Lower lobe of right lung (tissue), 2 donors: ENCODE data around the gene CFAP46. TPM values are rescaled to one million over a fixed set of nuclear protein-coding genes. Genes with fewer than 3 reads are reported as not detected.

Experiments
- ATAC-seq, 2 donors: fragments of 200-7000 bp; cut with Tn5 transposase; one replicate each; pipeline ENCODE4 v1.9.1; 2020 to 2022; ENCODE audit warnings: mild to moderate bottlenecking in 2 of 2, moderate library complexity in 2 of 2
- DNase-seq: peaks from one replicate; pipeline ENCODE4 v3.0.0-alpha.2; 2020
- H3K27ac ChIP-seq: fragments of 200-600 bp; one replicate; pipeline ENCODE4 v1.8.0; 2022
- H3K27me3 ChIP-seq: fragments of 200-600 bp; one replicate; pipeline ENCODE4 v1.8.0; 2022; ENCODE audit warnings: low read depth
- H3K36me3 ChIP-seq: fragments of 200-600 bp; one replicate; pipeline ENCODE4 v1.8.0; 2022; ENCODE audit warnings: mild to moderate bottlenecking
- H3K4me1 ChIP-seq: fragments of 200-600 bp; one replicate; pipeline ENCODE4 v1.8.0; 2022
- H3K4me3 ChIP-seq: fragments of 200-600 bp; one replicate; pipeline ENCODE4 v1.8.0; 2022; ENCODE audit warnings: mild to moderate bottlenecking
- H3K9me3 ChIP-seq: fragments of 200-600 bp; one replicate; pipeline ENCODE4 v1.8.0; 2022
- CTCF ChIP-seq: fragments of 200-600 bp; IDR thresholded peaks from one replicate; pipeline ENCODE4 v1.8.0; 2022; ENCODE audit warnings: antibody characterized with exemption, mild to moderate bottlenecking
- intact Hi-C: fragments of 100-400 bp; cut with DNase I; formaldehyde crosslinking; loops from one replicate; pipeline ENCODE4 v1.11.0; 2022
- total RNA-seq: library from RNA; stranded (reverse); fragmentation: NEBNext Ultra II Directional; extraction: Animal tissue kit (Norgen Biotek cat#: 25700); gene quantifications from one replicate; pipeline ENCODE4 v1.2.1, GENCODE V29; 2021
- donor health status: DM: no; HTN: yes; CAD: no; lungs with severe emphysema.

The CFAP46 gene
- total RNA-seq, 1 donor from 2014 or later: 9.0 TPM

GRCh38 chr10:132988988-132989387 is 46.6 kb upstream of the CFAP46 start:
- Histone ChIP-seq H3K9me3 (no peaks in the 10 kb centered on the region), H3K27ac (no peak overlapping the region), H3K4me1 (no peaks in the 10 kb centered on the region), H3K27me3 (peaks cover 29% of the 10 kb centered on the region), H3K4me3 (no peak overlapping the region), H3K36me3 (no peaks in the 10 kb centered on the region)
- TF ChIP-seq CTCF: no peak
- ATAC-seq: no peak
- no peak for DNase-seq
- intact Hi-C loops: no loop called here

- no peak overlapping the region for H3K27ac ChIP-seq
- H3K9me3 ChIP-seq: no peaks in the 10 kb centered on the region
- peak; percentile 40 for DNase-seq
- no peaks in the 10 kb centered on the region for H3K36me3 ChIP-seq
- ATAC-seq: no peak
- peaks cover 24% of the 10 kb centered on the region for H3K27me3 ChIP-seq
- no peak for TF ChIP-seq CTCF
- no peaks in the 10 kb centered on the region for H3K4me1 ChIP-seq
- intact Hi-C loops: no loop called here
- H3K4me3 ChIP-seq: no peak overlapping the region
These were observed 45.6 kb upstream of the CFAP46 start for GRCh38 chr10:132987671-132988571.

DNA sequence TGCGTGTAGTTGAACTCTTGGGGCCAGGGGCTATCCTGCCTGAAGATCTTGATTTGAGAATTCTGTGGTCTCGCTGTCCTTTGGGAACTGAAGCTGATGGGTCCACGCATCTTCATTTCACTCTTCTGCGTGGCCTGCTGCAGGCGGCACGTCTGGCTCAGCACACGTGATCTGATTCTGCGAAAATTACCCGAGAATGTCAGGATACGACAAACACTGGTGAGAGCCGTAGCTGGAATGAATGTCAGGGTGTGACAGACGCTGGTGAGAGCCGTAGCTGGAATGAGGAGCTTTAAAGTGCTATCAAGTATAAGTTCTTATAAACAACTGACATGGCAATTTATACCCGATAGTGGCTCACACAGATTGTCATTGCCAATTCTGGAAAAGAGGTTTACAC is 44.6 kb upstream of the CFAP46 start:
- Histone ChIP-seq H3K36me3 (no peaks in the 10 kb centered on the region), H3K9me3 (no peaks in the 10 kb centered on the region), H3K4me1 (no peaks in the 10 kb centered on the region), H3K4me3 (no peak overlapping the region), H3K27me3 (peaks cover 18% of the 10 kb centered on the region), H3K27ac (no peak overlapping the region)
- DNase-seq (no peak), ATAC-seq (no peak)
- no peak for TF ChIP-seq CTCF
- intact Hi-C loops: no loop called here

DNA sequence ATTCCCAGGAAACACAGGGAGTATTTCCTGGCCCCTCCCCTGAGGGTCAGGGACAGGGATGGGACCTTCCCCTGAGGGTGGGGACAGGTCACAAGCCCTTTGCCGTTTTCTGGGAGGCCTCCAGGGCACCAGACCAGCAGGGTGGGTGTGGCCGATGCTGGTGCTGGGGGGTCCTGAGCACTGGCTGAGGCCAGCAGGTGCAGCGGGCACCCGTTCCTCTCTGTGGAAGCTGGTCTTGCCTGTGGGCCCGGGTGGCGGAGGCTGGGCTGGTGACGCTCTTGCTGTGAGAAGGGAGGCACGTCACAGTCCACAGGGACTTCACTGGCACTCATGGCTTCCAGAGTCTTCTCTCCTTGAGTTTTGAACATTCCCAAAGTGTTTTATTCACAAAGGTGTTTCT is 44.2 kb upstream of the CFAP46 start:
- TF ChIP-seq CTCF: no peak
- Histone ChIP-seq H3K4me1 (no peaks in the 10 kb centered on the region), H3K36me3 (no peaks in the 10 kb centered on the region), H3K27me3 (peaks cover 14% of the 10 kb centered on the region), H3K4me3 (no peak overlapping the region), H3K27ac (no peak overlapping the region), H3K9me3 (no peaks in the 10 kb centered on the region)
- intact Hi-C loops: no loop called here
- ATAC-seq (no peak), DNase-seq (peak; percentile 44)

- TF ChIP-seq CTCF: no peak
- Histone ChIP-seq H3K36me3 (no peaks in the 10 kb centered on the region), H3K4me1 (no peaks in the 10 kb centered on the region), H3K27me3 (peaks cover 13% of the 10 kb centered on the region), H3K9me3 (no peaks in the 10 kb centered on the region), H3K4me3 (no peak overlapping the region), H3K27ac (no peak overlapping the region)
- intact Hi-C loops: no loop called here
- no peak for ATAC-seq
- peak; percentile 27 for DNase-seq
These were observed 43.7 kb upstream of the CFAP46 start for GRCh38 chr10:132986076-132986475.
